ENCODE data around the gene ZNF827.

- TF ChIP-seq GATA2 (IDR thresholded peaks at IDR 0.05; ENCODE audit: low read depth, low read length) (no peak), GATA3 (IDR thresholded peaks at IDR 0.05; ENCODE audit: low read depth, low read length) (no peak)
Measured at GRCh38 chr4:145871209-145871608, 67.4 kb downstream of the ZNF827 start.

All from SH-SY5Y (cell line).